Skeletal muscle tissue (tissue), 4 donors: ENCODE data around the gene SLC22A9. TPM values are rescaled to one million over a fixed set of nuclear protein-coding genes. Genes with fewer than 3 reads are reported as not detected.
"Not testable (repeated sequence)": the region's sequence is repeated elsewhere in the genome, so short reads cannot be mapped to it uniquely, and the experiment has no call there.

Source experiments
- H3K27ac ChIP-seq: one replicate; pipeline ENCODE4 v1.7.0; 2013; ENCODE audit warnings: mild to moderate bottlenecking, low read depth, low read length, inconsistent platforms
- H3K27me3 ChIP-seq, 3 donors: one replicate each; pipeline ENCODE4 v1.7.0; 2013; ENCODE audit warnings: low read length in 3 of 3; ENCODE audit not compliant: control insufficient read depth in 3 of 3, insufficient read depth in 3 of 3
- H3K36me3 ChIP-seq, 3 donors: one replicate each; pipeline ENCODE4 v1.7.0; 2013; ENCODE audit warnings: low read length in 3 of 3; ENCODE audit not compliant: control insufficient read depth in 3 of 3, insufficient read depth in 3 of 3
- H3K4me1 ChIP-seq, 3 donors: one replicate each; pipeline ENCODE4 v1.7.0; 2013; ENCODE audit warnings: low read length in 3 of 3, mild to moderate bottlenecking in 3 of 3; ENCODE audit not compliant: control insufficient read depth in 3 of 3, insufficient read depth in 3 of 3
- H3K4me3 ChIP-seq, 3 donors: one replicate each; pipeline ENCODE4 v1.7.0; 2013; ENCODE audit warnings: low read length in 3 of 3
- H3K9ac ChIP-seq, 3 donors: one replicate each; pipeline ENCODE4 v1.7.0; 2013; ENCODE audit warnings: low read length in 3 of 3, mild to moderate bottlenecking in 3 of 3, moderate library complexity in 2 of 3, low read depth in 1 of 3
- H3K9me3 ChIP-seq, 3 donors: one replicate each; pipeline ENCODE4 v1.7.0; 2013; ENCODE audit warnings: low read length in 3 of 3; ENCODE audit not compliant: control insufficient read depth in 3 of 3
- total RNA-seq: library from RNA; depleted of rRNA; stranded (reverse); fragments of >200 nt; gene quantifications from one replicate; pipeline ENCODE4 v1.2.3, GENCODE V29; 2014
- donor health status: Osteomylitis.

SLC22A9 gene
- total RNA-seq, 1 donor from 2014 or later = not detected

DNA sequence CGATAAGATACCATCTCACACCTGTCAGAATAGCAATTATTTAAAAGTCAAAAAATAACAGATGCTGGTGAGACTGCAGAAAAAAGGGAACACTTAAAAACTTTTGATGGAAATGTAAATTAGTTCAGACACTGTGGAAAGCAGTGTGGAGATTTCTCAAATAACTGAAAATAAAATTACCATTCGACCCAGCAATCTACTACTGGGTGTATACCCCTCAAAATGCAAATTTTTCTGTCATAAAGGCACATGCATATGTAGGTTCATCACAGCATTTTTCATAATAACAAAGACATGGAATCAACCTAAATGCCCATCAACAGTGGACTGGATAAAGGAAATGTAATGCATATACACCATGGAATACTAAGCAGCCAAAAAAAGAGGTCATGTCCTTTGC is 10.5 kb downstream of the SLC22A9 start:
- H3K36me3 ChIP-seq = no peaks in the 10 kb centered on the region
- H3K27ac ChIP-seq = no peak overlapping the region
- no peaks in the 10 kb centered on the region for H3K4me1 ChIP-seq
- H3K4me3 ChIP-seq = no peak overlapping the region
- H3K9ac ChIP-seq = no peak overlapping the region
- H3K9me3 ChIP-seq = no peaks in the 10 kb centered on the region
- no peaks in the 10 kb centered on the region for H3K27me3 ChIP-seq

DNA sequence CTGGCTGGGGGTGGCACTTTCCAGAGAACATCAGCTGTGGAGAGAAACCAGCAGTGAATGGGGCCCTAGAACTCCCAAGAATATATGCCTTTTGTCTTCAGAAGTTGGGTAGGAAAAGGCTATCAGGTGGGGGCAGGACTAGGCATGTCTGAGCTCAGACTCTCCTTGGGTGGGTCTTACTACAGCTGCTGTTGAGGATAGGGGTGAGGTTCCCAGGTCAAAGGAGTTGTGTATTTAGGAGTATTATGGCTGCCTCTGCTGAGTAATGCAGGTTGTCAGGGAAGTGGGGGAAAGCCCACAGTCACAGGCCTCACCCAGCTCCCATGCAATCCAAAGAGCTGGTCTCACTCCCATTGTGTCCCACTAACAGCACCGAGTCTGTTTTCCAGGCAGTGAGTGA is 26.1 kb downstream of the SLC22A9 start:
- Histone ChIP-seq H3K27ac (no peak overlapping the region), H3K4me3 (no peak overlapping the region), H3K4me1 (no peaks in the 10 kb centered on the region), H3K9ac (no peak overlapping the region), H3K27me3 (peaks cover 4 to 11% (median 5%) of the 10 kb centered on the region in 3 donors), H3K9me3 (no peaks in the 10 kb centered on the region), H3K36me3 (no peaks in the 10 kb centered on the region)

DNA sequence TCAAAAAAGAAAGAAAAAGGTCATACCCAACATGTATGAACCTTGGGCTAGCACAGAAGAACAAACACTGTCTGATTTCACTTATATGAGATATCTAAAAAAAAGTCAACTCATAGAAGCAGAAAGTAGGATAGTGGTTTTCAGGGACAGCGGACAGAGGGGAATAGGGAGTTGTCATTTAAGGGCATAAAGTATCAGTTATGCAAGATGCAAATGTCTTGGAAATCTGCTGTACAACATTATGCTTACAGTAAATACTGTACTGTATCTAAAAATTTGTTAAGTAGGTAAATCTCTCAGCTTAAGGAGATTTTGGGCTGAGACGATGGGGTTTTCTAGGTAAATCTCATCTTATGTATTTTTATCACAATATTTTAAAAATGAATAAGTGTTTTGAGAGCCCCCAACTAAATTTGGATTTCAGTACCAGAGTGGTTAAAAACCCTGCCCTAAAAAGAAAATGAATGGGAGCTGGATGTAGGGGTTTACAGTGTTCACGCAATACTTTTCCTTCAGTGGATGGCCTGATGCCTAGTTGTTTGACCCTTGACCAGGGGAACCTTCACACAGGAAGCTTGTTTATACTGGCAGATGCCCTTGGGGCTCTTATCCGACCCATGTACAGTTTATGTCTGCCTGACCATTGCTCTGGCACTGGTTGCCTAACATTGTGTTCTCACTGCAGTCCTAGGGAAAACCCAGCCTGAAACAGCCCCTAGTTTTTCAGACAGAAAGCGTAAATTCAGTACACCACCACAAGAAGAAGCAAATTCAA is 34.8 kb downstream of the SLC22A9 start:
- no peak overlapping the region for H3K4me3 ChIP-seq
- H3K4me1 ChIP-seq = no peaks in the 10 kb centered on the region
- H3K9ac ChIP-seq = no peak overlapping the region
- no peak overlapping the region for H3K27ac ChIP-seq
- H3K27me3 ChIP-seq = no peaks in the 10 kb centered on the region
- no peaks in the 10 kb centered on the region for H3K36me3 ChIP-seq
- H3K9me3 ChIP-seq = no peaks in the 10 kb centered on the region

DNA sequence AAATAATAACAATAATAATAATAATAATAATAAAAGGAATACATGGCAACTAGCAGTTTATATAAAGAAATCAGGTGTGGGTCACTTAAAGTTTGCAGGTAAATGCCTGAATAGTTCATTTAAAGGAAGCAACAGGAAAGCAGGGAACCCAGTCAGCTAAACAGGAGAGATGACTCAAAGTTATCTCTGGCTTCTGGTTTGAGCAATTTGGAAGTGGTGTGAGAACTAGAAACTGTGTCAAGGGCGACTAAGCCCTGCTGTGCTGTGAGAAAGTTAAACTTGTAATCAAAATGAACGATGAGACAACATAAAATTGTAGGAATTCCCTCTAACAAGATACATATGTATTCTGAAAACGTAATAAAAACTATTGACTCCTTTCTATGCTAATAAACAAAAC is 35.5 kb downstream of the SLC22A9 start:
- Histone ChIP-seq H3K27me3 (no peaks in the 10 kb centered on the region), H3K4me3 (no peak overlapping the region), H3K9me3 (no peaks in the 10 kb centered on the region), H3K27ac (no peak overlapping the region), H3K36me3 (no peaks in the 10 kb centered on the region), H3K4me1 (no peaks in the 10 kb centered on the region), H3K9ac (no peak overlapping the region)

DNA sequence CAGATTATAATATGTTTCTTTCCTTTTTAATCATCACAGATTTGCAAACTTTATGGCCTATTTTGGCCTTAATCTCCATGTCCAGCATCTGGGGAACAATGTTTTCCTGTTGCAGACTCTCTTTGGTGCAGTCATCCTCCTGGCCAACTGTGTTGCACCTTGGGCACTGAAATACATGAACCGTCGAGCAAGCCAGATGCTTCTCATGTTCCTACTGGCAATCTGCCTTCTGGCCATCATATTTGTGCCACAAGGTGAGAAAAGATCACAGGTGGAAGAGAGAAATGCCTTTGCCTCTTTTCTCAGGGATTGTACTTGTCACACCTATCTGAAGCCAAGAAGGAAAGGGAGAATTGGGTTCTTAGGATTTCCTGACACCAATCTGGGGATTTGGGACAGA is 36.9 kb downstream of the SLC22A9 start:
- Histone ChIP-seq H3K27me3 (no peaks in the 10 kb centered on the region), H3K9ac (no peak overlapping the region), H3K4me3 (no peak overlapping the region), H3K4me1 (no peaks in the 10 kb centered on the region), H3K36me3 (no peaks in the 10 kb centered on the region), H3K9me3 (no peaks in the 10 kb centered on the region), H3K27ac (no peak overlapping the region)

DNA sequence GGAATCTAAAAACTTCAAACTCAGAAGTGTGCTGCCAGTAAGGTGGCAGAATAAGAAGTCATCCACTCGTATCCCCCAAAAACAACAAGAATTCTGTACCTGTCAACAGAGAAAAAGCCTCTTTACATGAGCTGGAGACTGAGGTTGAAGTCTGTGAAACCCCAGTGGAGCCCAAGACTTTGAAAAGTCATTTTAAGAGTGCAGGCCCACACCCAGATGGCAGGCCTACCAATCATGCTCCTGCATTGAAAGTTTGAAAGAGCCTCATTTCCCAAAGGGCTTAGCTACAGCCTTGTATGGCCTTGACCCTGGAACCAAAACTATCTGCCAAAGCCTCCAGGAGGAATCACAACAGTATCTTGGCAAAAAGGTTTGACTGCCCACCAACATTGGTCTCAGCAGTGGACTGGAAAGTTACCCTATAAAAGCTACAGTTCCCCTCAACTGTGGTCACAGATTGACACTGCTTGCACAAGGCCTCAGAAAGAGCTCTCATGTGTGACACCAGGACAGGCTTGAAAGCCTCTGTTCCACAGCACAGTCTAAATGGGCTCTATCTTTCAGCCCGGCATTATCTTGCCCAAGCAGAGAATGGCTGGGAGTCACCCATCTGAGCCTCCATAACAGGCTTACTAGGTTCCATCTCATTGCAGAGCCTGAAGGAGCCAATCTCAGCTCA is 47.7 kb downstream of the SLC22A9 start:
- Histone ChIP-seq H3K4me3 (no peak overlapping the region), H3K9ac (no peak overlapping the region), H3K27ac (no peak overlapping the region), H3K36me3 (no peaks in the 10 kb centered on the region), H3K4me1 (no peaks in the 10 kb centered on the region), H3K9me3 (peaks cover 0 to 4% (median 0%) of the 10 kb centered on the region in 3 donors), H3K27me3 (no peaks in the 10 kb centered on the region)

DNA sequence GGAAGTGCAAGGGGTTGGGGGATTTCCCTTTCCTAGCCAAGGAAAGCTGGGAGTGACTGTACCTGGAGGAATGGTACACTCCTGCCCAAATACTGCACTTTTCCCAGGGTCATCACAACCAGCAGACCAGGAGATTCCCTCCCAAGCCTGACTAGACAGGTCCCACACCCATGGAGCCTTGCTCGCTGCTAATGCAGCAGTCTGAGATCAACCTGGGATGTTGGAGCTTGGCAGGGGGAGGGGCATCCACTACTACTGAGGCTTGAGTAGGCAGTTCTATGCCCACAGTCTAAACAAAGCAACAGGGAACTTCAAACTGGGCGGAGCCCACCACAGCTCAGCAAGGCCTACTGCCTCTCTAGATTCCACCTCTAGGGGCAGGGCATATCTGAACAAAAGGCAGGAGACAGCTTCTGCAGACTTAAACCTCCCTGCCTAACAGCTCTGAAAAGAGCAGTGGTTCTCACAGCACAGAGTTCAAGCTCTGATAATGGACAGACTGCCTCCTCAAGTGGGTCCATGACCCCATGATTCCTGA is 58.5 kb downstream of the SLC22A9 start:
- no peaks in the 10 kb centered on the region for H3K36me3 ChIP-seq
- no peaks in the 10 kb centered on the region for H3K4me1 ChIP-seq
- peaks cover 0 to 6% (median 0%) of the 10 kb centered on the region in 3 donors for H3K27me3 ChIP-seq
- H3K9me3 ChIP-seq = no peaks in the 10 kb centered on the region
- no peak overlapping the region for H3K27ac ChIP-seq
- H3K9ac ChIP-seq = no peak overlapping the region
- no peak overlapping the region for H3K4me3 ChIP-seq

DNA sequence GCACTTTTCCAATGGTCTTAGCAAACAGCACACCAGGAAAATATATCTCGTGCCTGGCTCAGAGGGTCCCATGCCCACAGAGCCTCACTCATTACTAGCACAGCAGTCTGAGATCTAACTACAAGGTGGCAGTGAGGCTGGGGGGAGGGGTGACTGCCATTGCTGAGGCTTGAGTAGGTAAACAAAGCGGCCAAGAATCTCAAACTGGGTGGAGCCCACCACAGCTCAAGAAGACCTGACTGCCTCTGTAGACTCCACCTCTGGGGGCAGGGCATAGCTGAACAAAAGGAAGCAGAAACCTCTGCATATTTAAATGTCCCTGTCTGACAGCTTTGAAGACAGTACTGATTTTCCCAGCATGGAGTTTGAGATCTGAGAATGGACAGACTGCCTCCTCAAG is 61.1 kb downstream of the SLC22A9 start:
- not testable (repeated sequence) for H3K9me3 ChIP-seq, H3K27ac ChIP-seq, H3K36me3 ChIP-seq, H3K4me3 ChIP-seq, H3K9ac ChIP-seq, H3K4me1 ChIP-seq, H3K27me3 ChIP-seq

DNA sequence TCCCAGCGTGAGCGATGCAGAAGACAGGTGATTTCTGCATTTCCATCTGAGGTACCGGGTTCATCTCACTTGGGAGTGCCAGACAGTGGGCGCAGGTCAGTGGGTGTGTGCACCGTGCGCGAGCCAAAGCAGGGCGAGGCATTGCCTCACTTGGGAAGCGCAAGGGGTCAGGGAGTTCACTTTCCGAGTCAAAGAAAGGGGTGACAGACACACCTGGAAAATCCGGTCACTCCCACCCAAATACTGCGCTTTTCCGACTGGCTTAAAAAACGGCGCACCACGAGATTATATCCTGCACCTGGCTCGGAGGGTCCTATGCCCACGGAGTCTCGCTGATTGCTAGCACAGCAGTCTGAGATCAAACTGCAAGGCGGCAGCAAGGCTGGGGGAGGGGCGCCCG is 65.8 kb downstream of the SLC22A9 start:
- not testable (repeated sequence) for H3K9me3 ChIP-seq, H3K27me3 ChIP-seq, H3K4me3 ChIP-seq, H3K36me3 ChIP-seq, H3K9ac ChIP-seq, H3K4me1 ChIP-seq, H3K27ac ChIP-seq

DNA sequence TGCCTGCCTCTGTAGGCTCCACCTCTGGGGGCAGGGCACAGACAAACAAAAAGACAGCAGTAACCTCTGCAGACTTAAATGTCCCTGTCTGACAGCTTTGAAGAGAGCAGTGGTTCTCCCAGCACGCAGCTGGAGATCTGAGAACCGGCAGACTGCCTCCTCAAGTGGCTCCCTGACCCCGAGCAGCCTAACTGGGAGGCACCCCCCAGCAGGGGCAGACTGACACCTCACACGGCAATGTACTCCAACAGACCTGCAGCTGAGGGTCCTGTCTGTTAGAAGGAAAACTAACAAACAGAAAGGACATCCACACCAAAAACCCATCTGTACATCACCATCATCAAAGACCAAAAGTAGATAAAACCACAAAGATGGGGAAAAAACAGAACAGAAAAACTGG is 66.2 kb downstream of the SLC22A9 start:
- not testable (repeated sequence) for H3K27me3 ChIP-seq, H3K9me3 ChIP-seq, H3K36me3 ChIP-seq, H3K9ac ChIP-seq, H3K4me1 ChIP-seq, H3K4me3 ChIP-seq, H3K27ac ChIP-seq
